HepG2 (cell line): ENCODE measurements around the gene CSTPP1. TPM values are rescaled to one million over a fixed set of nuclear protein-coding genes. Genes with fewer than 3 reads are reported as not detected.

Source experiments
- ATAC-seq: fragments of 200-7000 bp; cut with Tn5 transposase; 3 replicates; pipeline ENCODE4 v1.9.1; 2020; ENCODE audit warnings: mild to moderate bottlenecking, moderate library complexity
- BruUV-seq: library from RNA; stranded (reverse); fragments of 400-500 nt; replicated peaks from 2 replicates; lab custom pipeline; 2021; lab: Mats Ljungman, UMichigan
- CTCF ChIA-PET: fragments of 300-600 bp; formaldehyde crosslinking; extraction: SDS; loops from one replicate; lab custom pipeline; 2021; ENCODE audit warnings: low total read pairs, inconsistent platforms, low intra/inter-chr PET ratio; lab: Yijun Ruan, JAX
- POLR2A ChIA-PET: fragments of 350-600 bp; sonication (Branson Sonifier 250); formaldehyde crosslinking; loops from one replicate; lab custom pipeline; 2020; ENCODE audit warnings: antibody characterized with exemption, inconsistent platforms; lab: Yijun Ruan, JAX
- DNase-seq: peaks from one replicate; pipeline ENCODE4 v3.0.0-alpha.2; 2015; ENCODE audit warnings: low spot score
- FAIRE-seq: peaks from 3 replicates; lab custom pipeline; 2011; peaks lifted over from hg19 to GRCh38; lab: Jason Lieb, UNC
- H2AFZ ChIP-seq: one replicate; pipeline ENCODE4 v1.6.1; 2011; ENCODE audit warnings: low read length, inconsistent platforms
- H3K27ac ChIP-seq: fragments of 300-600 bp; 3 replicates; pipeline ENCODE4 v1.8.0; 2011; ENCODE audit warnings: mixed run types, mild to moderate bottlenecking, mixed read lengths, low read length, inconsistent platforms; ENCODE audit not compliant: insufficient read depth; ENCODE audit errors: extremely low read length
- H3K27me3 ChIP-seq, 2 experiments: fragments of 200-600 bp in 1 of 2; 2 replicates in 1 of 2; 3 replicates in 1 of 2; pipeline versions ENCODE4 v1.6.0 to v1.8.0; 2011; ENCODE audit warnings: low read length in 2 of 2, mild to moderate bottlenecking in 2 of 2, moderate library complexity in 2 of 2, inconsistent platforms in 1 of 2; ENCODE audit not compliant: insufficient read depth in 2 of 2, control insufficient read depth in 1 of 2
- H3K36me3 ChIP-seq, 2 experiments: fragments of 200-600 bp in 1 of 2; replicated peaks in 1 of 2; 2 replicates in 1 of 2; 3 replicates in 1 of 2; pipeline versions ENCODE4 v1.5.1 to v1.8.0; 2011; ENCODE audit warnings: low read length in 2 of 2, inconsistent platforms in 1 of 2; ENCODE audit not compliant: insufficient read depth in 2 of 2, control insufficient read depth in 1 of 2
- H3K4me1 ChIP-seq: 2 replicates; pipeline ENCODE4 v1.5.1; 2012; ENCODE audit warnings: low read length, inconsistent platforms; ENCODE audit not compliant: insufficient read depth
- H3K4me2 ChIP-seq: 2 replicates; pipeline ENCODE4 v1.6.0; 2011; ENCODE audit warnings: low read depth, low read length, inconsistent platforms
- H3K4me3 ChIP-seq, 3 experiments: fragments of 200-600 bp in 1 of 3; sonication (generic), shearing (Covaris generic) in 1 of 3; replicated peaks in 1 of 3; 2 replicates each; pipeline ENCODE4 v1.5.1; 2011 to 2016; ENCODE audit warnings: low read length in 3 of 3, inconsistent platforms in 2 of 3, low read depth in 2 of 3, mild to moderate bottlenecking in 2 of 3, control low read depth in 1 of 3, mixed read lengths in 1 of 3; ENCODE audit not compliant: insufficient read depth in 1 of 3
- H3K79me2 ChIP-seq: one replicate; pipeline ENCODE4 v1.6.1; 2011; ENCODE audit warnings: low read length, inconsistent platforms; ENCODE audit not compliant: insufficient read depth
- H3K9ac ChIP-seq: 2 replicates; pipeline ENCODE4 v1.6.0; 2011; ENCODE audit warnings: mild to moderate bottlenecking, low read depth, low read length, inconsistent platforms; ENCODE audit not compliant: insufficient read depth
- H3K9me3 ChIP-seq: 2 replicates; pipeline ENCODE4 v1.5.1; 2012; ENCODE audit warnings: mild to moderate bottlenecking, low read length
- H4K20me1 ChIP-seq: 2 replicates; pipeline ENCODE4 v1.6.0; 2011; ENCODE audit warnings: inconsistent platforms, mild to moderate bottlenecking, low read length, moderate library complexity; ENCODE audit not compliant: insufficient read depth
- CREB3 ChIP-seq: sonication (generic); formaldehyde crosslinking; IDR thresholded peaks from 2 replicates; pipeline ENCODE4 v1.5.0; 2020; ENCODE audit warnings: missing genetic modification reagents
- HES4 ChIP-seq: sonication (generic); formaldehyde crosslinking; IDR thresholded peaks from 2 replicates; pipeline ENCODE4 v1.9.0; 2021; ENCODE audit warnings: mild to moderate bottlenecking, missing genetic modification reagents, borderline replicate concordance
- HNF4G ChIP-seq, 2 experiments: sonication (generic) in 1 of 2; formaldehyde crosslinking in 1 of 2; IDR thresholded peaks; 2 replicates each; pipeline versions ENCODE4 v1.4.0 to v1.6.1; 2011 to 2020; ENCODE audit warnings: borderline replicate concordance in 2 of 2, low read depth in 2 of 2, mild to moderate bottlenecking in 2 of 2, low read length in 1 of 2, missing genetic modification reagents in 1 of 2, moderate library complexity in 1 of 2
- IRX3 ChIP-seq: sonication (generic); formaldehyde crosslinking; IDR thresholded peaks from 2 replicates; pipeline ENCODE4 v1.8.1; 2023; ENCODE audit warnings: mild to moderate bottlenecking, low read depth, missing genetic modification reagents, borderline replicate concordance
- SIN3A ChIP-seq: IDR thresholded peaks from 2 replicates; pipeline ENCODE4 v1.6.1; 2011; ENCODE audit warnings: low read depth, mild to moderate bottlenecking, control low read depth, low read length, borderline replicate concordance
- SMYD3 ChIP-seq: sonication (generic); formaldehyde crosslinking; IDR thresholded peaks from 2 replicates; pipeline ENCODE4 v1.8.1; 2023; ENCODE audit warnings: mild to moderate bottlenecking, missing genetic modification reagents
- ZMAT3 ChIP-seq: sonication (generic); formaldehyde crosslinking; conservative IDR thresholded peaks from 2 replicates; pipeline ENCODE4 v1.7.0; 2021; ENCODE audit warnings: missing genetic modification reagents
- ZNF124 ChIP-seq: sonication (generic); formaldehyde crosslinking; IDR thresholded peaks from 2 replicates; pipeline ENCODE4 v1.4.0; 2020; ENCODE audit warnings: missing genetic modification reagents
- ZNF281 ChIP-seq: sonication (generic); formaldehyde crosslinking; IDR thresholded peaks from 2 replicates; pipeline ENCODE4 v1.4.0; 2020; ENCODE audit warnings: missing genetic modification reagents, borderline replicate concordance
- ZNF761 ChIP-seq: sonication (generic); formaldehyde crosslinking; conservative IDR thresholded peaks from 2 replicates; pipeline ENCODE4 v1.4.0; 2020; ENCODE audit warnings: mild to moderate bottlenecking, missing genetic modification reagents
- ZSCAN21 ChIP-seq: sonication (generic); formaldehyde crosslinking; IDR thresholded peaks from 2 replicates; pipeline ENCODE4 v1.8.0; 2022; ENCODE audit warnings: mild to moderate bottlenecking, missing genetic modification reagents, moderate library complexity, borderline replicate concordance
- WGBS: methylation state at CpG from one replicate; pipeline ENCODE4 v1.1.6; 2017; ENCODE audit warnings: low lambda C conversion rate; 5-methylcytosine and 5-hydroxymethylcytosine counted together
- in situ Hi-C: cut with HindIII; loops from 2 replicates; pipeline ENCODE4 v1.10.0; 2017; ENCODE audit warnings: low pct_unique_long_range_greater_than_20kb; ENCODE audit not compliant: extremely low pct_ligation_motif_present
- intact Hi-C: fragments of 100-400 bp; cut with micrococcal nuclease; formaldehyde crosslinking; loops from one replicate; pipeline ENCODE4 v1.10.0; 2022; ENCODE audit not compliant: unreplicated experiment
- polyA plus RNA-seq, 8 experiments: library from polyadenylated mRNA; depleted of rRNA in 3 of 8; stranded (reverse) in 7 of 8; unstranded in 1 of 8; fragments of >200 nt; fragmentation: Illumina TruSeq in 4 of 8; extraction: Trizol in 4 of 8; gene quantifications; 2 replicates each; pipeline versions ENCODE4 v1.2.1 to v1.2.3, GENCODE V29; 2011 to 2016; ENCODE audit warnings: low read depth in 4 of 8, missing spikeins in 1 of 8, mixed read lengths in 1 of 8; ENCODE audit not compliant: insufficient read depth in 1 of 8
- total RNA-seq, 5 experiments: library from RNA; depleted of rRNA; stranded (reverse); fragments of >200 nt; fragmentation: Illumina TruSeq; extraction: Trizol; gene quantifications; 2 replicates each; pipeline ENCODE4 v1.2.3, GENCODE V29; 2016; ENCODE audit warnings: low read depth in 1 of 5
- TF ChIP-seq, protein P1 (sequence below): IDR thresholded peaks from 2 replicates; pipeline ENCODE4 v1.6.1; 2016; ENCODE audit warnings: low read depth, missing genetic modification reagents, missing compliant biosample characterization
- TF ChIP-seq, protein P2 (sequence below): sonication (generic); formaldehyde crosslinking; IDR thresholded peaks from 2 replicates; pipeline ENCODE4 v1.5.1; 2020; ENCODE audit warnings: mild to moderate bottlenecking, missing genetic modification reagents, borderline replicate concordance

The CSTPP1 gene
- total and polyA plus RNA-seq, 2 of the 13 experiments (the other 11 are each of a cell fraction or from before 2014, with no cell fraction given), result 12.3 to 14.6 TPM

- POLR2A ChIA-PET, result no interaction called here
- H3K27ac ChIP-seq, result no peak overlapping the region
- in situ Hi-C loops (no loop called here), intact Hi-C loops (no loop called here)
- no peaks in the 10 kb centered on the region for H3K9me3 ChIP-seq
- H2AFZ ChIP-seq, result no peak overlapping the region
- H3K4me2 ChIP-seq, result no peak overlapping the region
- H3K27me3 ChIP-seq, result no peaks in the 10 kb centered on the region
- ATAC-seq (no peak), DNase-seq (no peak), FAIRE-seq (no peak)
- H3K4me1 ChIP-seq, result 0 out of 2 replicates have a peak, but pooled peaks cover 7% of the 10 kb centered on the region
- no peak overlapping the region for H3K4me3 ChIP-seq
- H3K9ac ChIP-seq, result no peak overlapping the region
- CTCF ChIA-PET, result no interaction called here
- no TSS peak for BruUV-seq
- no peaks in the 10 kb centered on the region for H3K79me2 ChIP-seq
- WGBS, result 60% methylated on average over 1 of the region's 10 CpGs
- H4K20me1 ChIP-seq, result no peaks in the 10 kb centered on the region
- H3K36me3 ChIP-seq, result peaks cover 4 to 25% of the 10 kb centered on the region in 2 experiments; a peak in 4 of 5 replicates
- TF ChIP-seq SMYD3 (CRISPR knock-in tag) (no peak), ZMAT3 (CRISPR knock-in tag) (no peak), CREB3 (CRISPR knock-in tag) (no peak), ZNF281 (no peak), IRX3 (CRISPR knock-in tag) (no peak), ZSCAN21 (CRISPR knock-in tag) (no peak), ZNF124 (no peak), SIN3A (no peak), ZNF761 (no peak), HNF4G (IDR thresholded peaks at IDR 0.05; ENCODE audit: borderline replicate concordance, low read depth, low read length) (no peak), HNF4G (CRISPR knock-in tag; IDR thresholded peaks at IDR 0.05; ENCODE audit: borderline replicate concordance, low read depth) (no peak), HES4 (CRISPR knock-in tag) (no peak)
- TF ChIP-seq, protein P1, sequence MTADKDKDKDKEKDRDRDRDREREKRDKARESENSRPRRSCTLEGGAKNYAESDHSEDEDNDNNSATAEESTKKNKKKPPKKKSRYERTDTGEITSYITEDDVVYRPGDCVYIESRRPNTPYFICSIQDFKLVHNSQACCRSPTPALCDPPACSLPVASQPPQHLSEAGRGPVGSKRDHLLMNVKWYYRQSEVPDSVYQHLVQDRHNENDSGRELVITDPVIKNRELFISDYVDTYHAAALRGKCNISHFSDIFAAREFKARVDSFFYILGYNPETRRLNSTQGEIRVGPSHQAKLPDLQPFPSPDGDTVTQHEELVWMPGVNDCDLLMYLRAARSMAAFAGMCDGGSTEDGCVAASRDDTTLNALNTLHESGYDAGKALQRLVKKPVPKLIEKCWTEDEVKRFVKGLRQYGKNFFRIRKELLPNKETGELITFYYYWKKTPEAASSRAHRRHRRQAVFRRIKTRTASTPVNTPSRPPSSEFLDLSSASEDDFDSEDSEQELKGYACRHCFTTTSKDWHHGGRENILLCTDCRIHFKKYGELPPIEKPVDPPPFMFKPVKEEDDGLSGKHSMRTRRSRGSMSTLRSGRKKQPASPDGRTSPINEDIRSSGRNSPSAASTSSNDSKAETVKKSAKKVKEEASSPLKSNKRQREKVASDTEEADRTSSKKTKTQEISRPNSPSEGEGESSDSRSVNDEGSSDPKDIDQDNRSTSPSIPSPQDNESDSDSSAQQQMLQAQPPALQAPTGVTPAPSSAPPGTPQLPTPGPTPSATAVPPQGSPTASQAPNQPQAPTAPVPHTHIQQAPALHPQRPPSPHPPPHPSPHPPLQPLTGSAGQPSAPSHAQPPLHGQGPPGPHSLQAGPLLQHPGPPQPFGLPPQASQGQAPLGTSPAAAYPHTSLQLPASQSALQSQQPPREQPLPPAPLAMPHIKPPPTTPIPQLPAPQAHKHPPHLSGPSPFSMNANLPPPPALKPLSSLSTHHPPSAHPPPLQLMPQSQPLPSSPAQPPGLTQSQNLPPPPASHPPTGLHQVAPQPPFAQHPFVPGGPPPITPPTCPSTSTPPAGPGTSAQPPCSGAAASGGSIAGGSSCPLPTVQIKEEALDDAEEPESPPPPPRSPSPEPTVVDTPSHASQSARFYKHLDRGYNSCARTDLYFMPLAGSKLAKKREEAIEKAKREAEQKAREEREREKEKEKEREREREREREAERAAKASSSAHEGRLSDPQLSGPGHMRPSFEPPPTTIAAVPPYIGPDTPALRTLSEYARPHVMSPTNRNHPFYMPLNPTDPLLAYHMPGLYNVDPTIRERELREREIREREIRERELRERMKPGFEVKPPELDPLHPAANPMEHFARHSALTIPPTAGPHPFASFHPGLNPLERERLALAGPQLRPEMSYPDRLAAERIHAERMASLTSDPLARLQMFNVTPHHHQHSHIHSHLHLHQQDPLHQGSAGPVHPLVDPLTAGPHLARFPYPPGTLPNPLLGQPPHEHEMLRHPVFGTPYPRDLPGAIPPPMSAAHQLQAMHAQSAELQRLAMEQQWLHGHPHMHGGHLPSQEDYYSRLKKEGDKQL, result no peak
- TF ChIP-seq, protein P2, sequence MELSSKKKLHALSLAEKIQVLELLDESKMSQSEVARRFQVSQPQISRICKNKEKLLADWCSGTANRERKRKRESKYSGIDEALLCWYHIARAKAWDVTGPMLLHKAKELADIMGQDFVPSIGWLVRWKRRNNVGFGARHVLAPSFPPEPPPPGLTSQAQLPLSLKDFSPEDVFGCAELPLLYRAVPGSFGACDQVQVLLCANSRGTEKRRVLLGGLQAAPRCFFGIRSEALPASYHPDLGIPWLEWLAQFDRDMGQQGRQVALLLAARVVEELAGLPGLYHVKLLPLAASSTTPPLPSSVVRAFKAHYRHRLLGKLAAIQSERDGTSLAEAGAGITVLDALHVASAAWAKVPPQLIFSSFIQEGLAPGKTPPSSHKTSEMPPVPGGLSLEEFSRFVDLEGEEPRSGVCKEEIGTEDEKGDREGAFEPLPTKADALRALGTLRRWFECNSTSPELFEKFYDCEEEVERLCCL (CRISPR knock-in tag), result no peak
These were observed 32.7 kb upstream of the CSTPP1 start for GRCh38 chr11:46903846-46904245.
